Measurements from ENCODE around the gene JOSD1.

DNA sequence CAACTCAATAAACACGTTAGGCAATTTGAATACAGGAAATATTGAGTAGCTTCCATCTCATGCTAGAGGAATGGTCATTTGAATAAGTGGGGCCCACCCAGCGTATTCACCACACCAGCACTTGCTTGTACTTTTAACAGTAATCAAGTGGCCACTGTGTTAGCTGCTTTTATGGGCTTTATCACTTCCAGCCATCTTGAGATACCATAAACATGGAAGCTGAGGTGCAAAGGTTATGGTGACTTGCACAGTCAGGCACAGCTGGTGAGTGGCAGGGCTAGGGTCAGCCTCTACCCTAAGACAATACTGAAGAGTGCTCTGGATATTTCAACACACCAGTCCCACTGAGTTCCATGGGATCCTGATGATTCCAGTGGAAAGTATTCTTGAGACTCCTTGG, 6.7 kb downstream of the JOSD1 start:
- no peak for TF ChIP-seq GATA3 (IDR thresholded peaks at IDR 0.05; ENCODE audit: low read depth, low read length)
- no peak for TF ChIP-seq GATA2 (IDR thresholded peaks at IDR 0.05; ENCODE audit: low read depth, low read length)
